ENCODE data around the gene UGT8.
A peak's percentile ranks its signal among the peaks of the same experiment; 100 is the strongest.
"Not testable (repeated sequence)": the region's sequence is repeated elsewhere in the genome, so short reads cannot be mapped to it uniquely, and the experiment has no call there.

Gene UGT8

DNA sequence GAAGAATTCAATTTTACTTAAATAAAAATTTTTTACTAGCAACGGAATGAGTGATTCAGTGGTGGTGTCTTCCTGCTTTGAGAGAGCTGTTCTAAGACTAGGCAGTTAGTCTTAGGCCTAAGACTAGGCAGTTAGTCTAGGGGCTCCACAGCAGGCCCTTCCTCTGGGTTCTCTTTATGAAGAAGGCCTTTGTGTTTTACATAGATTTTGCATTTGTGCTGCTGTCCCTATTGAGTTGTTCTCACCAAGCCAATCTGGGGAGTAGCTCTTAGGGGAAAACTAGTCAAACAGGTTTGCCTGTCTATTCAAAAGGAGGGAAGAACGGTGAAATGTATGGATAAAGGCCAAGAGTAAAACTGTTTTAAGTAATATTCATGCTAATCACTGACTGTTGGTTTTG is 7.6 kb downstream of the UGT8 start:
- no peak for DNase-seq

DNA sequence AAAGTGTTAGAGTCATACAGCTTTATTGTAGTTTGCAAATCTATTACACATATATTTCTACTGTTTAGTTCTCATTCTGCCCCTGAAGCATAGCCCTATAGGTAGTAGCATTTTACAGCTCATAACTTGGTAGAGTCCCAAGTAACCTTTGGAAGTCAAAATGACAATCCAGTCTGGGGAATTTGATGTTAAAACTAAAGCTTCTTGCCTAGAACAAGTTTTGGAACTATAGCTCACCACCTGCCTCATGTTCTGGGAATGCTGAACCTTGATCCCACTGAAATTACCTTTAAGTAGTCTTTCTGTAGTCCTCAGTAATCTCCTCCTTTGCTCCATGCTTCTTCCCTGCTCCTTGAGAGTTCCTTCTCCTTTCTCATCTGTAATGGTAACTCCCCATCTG is 8.4 kb downstream of the UGT8 start:
- DNase-seq = no peak

DNA sequence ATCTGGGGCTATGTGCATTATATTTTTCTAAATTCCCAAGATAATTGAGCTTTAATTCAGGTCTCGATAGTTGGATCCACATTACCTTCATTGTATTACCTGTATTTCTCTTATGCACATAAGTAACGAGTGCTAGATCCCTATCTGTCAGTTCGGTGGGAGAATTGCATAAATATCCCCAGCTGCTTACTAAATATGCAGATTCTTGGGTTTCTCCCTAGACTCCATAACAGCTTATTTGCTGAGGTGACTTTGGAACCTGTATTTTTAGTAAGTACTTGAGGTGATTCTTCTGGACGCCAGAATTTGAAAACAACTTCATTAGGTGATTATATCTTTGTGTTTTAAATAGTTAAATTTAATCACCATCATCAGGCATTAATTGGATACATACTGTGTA is 15.0 kb downstream of the UGT8 start:
- no peak for DNase-seq

DNA sequence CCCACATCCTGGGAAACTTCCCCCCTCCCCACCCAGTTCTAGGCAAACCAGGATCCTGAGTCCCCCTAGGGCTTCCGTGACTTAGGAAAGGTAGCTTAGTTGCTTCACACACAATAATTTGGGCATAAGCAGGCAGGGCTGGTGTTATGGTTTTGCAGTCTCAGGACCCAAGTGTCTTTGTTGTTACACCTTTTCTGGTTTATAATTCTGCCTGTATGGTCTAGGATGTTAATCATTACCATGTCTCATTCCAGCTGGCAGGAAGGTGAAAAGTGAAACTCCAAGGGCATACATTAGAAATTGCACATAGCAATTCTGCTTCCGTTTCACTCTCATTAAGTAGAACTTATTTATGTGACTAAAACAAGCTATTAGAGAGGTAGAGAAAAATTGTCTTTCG is 16.8 kb downstream of the UGT8 start:
- no peak for DNase-seq

DNA sequence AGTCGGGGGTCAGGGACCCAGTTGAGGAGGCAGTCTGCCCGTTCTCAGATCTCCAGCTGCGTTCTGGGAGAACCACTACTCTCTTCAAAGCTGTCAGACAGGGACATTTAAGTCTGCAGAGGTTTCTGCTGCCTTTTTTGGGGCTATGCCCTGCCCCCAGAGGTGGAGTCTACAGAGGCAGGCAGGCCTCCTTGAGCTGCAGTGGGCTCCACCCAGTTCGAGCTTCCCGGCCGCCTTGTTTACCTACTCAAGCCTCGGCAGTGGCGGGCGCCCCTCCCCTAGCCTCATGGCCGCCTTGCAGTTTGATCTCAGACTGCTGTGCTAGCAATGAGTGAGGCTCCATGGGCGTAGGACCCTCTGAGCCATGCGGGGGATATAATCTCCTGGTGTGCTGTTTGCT is 17.4 kb downstream of the UGT8 start:
- DNase-seq = not testable (repeated sequence)

DNA sequence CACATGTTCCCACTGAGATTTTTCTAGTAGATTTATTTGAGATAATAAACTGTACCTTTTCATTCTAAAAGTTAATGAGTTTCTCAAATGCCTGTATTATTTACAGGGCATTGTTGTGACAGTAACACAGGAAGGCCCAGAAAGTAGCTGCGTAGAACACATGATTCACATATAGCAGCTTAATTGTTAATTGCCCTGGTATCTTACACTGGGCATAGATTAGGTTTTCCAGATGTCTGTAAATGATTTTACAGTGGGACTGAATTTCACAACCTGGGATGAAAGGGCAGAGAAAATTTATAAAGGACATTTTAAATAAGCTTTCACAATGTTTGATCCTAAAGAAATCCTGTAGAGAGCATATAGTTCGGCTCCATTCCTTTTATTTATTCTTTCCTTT is 27.6 kb downstream of the UGT8 start:
- no peak for DNase-seq

DNA sequence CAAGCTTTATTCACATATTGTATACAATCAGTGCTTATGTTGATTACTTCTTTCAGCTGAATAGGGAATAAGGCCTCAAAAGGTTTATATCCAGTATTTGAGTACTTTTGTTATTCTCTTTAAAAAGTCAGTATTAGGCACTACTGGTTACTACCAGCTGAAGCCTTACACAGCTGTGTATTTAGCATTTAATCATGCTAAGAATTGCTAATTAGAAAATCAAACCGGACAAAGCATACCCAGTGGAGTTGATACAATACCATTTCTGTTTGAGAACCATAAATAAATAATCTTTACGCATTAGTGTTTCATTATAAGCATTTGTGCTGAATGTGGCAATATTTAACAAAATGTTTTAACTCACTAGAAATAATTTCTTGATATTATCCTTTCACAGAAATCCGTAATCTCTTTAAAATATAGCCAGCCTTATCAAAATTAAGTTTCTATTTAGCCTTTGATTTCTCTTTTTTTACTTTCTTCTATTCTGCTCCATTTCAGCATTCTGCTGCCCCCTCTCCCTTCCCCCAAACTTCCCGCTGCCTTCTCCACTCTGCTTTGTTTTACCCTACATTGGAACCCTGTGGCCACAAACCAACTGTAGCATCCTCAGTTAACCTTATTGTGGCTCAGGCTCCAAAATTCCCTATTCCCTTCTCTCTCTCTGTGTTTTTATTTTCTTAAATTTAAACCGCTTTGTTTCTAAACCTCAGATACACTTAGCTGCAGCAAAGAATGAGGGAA is 37.8 kb downstream of the UGT8 start:
- DNase-seq = no peak

DNA sequence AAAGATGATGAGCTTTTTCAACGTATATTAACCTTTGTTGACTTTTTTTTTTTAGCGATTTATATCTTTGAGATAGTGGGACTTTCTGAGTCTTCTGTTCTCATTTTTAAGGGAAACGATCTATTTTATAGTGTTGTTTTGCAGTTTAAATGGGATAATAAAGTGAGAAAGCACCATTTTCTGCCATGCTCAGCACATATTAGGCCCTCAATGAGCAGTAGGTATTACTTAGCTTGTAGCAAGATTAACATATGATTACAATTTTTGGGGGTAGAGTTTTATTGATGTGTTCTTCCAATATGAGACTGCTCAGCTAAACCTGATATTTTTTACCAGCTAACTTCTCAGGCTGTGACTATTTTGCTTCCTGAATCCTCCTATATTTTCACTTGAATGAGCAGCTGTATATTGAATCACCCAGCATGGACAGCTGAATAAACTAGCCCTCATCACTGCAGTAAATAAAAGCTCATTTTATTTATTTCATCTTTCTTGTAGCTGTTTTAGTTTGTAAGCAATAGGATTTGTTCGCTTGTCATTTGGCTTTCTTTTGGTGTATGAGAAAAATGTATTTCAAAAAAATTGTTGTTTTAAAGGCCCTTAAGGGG is 43.7 kb downstream of the UGT8 start:
- DNase-seq = no peak

DNA sequence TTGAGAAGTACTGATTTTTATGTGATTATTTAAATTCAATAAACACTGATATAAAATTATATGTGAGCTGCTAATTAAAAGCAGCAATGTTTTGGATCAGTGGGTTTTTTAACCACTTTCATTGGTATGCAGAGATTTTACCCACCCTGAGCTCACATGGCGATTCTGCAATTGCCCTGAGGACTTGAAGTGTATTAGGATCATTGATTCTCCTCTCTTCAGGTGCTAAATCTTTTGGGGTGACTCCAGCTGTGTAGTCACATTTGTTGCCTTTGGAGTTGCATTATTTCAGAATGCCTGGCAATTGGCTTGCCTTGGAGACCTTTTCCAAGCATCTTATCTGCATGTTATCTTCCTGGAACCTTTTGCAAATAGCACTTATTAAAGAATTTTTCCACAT is 51.3 kb downstream of the UGT8 start:
- DNase-seq = no peak

DNA sequence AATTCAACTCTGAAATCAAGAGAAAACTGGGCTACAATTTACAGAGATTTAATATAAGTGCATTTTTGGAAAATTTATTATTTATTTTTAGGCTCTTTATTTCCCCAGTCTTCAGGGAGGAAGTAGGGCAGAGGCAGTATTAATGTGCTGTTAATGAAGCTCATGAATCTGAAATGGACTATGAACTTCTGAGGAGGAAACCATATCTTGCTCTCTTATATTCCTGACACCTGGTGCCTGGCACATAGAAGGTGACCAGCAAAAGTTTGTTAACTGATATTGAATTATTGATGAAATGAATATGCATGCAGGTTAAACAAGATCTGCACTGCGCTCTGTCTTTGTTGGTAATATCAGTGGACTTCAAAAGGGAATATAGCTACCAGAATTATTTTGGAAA is 55.1 kb downstream of the UGT8 start:
- no peak for DNase-seq

DNA sequence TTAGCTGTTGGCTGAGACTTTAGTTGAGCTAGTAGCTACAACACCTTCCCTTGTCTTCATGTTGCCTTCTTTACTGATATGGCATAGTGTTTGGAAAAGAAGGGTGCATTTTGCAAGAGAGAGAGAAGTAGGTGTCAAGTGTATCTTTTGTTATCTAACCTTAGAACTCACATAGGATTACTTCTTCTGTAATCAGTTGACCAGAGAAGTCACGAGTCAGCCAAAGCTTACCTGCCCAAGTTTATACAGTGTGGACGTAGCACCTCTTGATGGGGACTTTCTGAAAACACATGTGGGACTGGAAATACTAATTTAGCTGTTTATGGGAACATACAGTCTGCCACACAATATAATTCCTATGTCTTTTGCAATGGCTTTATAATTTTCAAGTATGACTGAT is 56.0 kb downstream of the UGT8 start:
- DNase-seq = no peak

DNA sequence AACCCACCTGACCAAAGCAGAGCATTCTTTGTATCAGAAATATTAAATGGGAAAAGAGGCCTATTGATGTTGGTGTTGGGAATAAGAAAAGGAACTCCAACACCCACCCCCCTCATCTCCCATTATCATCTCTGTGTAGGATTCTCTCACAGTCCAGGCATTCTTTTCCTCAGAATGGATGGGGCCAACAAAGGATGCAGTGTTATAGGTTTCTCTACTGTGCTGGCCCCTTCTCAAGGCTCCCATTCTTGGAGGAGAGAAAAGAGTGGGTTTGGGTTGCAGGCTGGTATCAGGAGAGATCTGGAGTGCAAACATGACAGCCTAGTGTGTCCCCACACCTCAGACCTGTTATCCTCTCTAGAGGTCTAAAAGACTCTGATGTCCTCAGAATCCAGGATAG is 59.6 kb downstream of the UGT8 start:
- DNase-seq = no peak

DNA sequence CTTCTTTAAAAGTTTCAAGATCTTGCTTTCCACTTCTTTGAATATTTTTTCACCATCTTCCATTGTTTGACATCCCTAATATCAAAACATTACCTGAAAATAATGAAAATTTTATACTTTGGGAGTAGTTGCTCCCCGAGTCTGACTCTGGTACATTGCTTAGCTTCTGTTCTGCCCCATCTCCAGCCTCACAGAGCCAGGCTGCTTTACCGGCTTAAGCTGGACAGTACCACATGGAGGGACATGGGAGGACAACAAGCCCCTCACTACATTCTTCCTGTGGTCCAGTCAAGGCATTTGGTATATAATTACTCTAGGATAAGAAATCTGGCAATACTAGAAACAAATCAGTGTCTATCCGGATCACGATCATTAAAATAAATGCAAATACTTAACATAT is 60.2 kb downstream of the UGT8 start:
- DNase-seq = no peak

DNA sequence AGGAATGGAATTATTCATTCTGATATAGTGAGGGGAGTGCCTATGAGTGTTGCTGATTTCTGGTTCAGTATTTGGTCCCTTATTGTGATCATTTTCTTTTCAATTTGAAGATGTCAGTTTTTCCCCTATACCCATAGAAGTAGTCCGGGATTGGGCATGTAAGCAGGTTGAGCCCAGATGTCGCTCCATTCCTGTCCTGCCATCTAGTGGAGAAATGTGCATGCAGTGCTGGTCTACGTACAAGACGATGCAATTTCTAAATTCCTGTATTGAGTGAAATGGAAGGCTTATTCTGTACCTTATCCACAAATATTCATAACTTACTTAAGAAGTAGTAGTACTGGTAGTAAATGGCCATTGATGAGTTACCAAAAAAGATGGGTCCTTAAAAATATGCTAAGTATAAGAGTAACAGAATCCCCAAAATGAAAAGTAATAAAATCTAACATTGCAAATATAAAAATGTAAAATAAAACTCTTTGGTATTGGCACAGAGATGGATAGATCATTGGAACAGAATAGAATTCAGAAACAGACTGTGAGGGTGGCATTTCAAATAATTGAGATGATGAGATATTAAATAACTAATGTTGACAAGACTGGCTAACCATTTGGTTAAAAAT is 60.9 kb downstream of the UGT8 start:
- DNase-seq = peak; percentile 62

DNA sequence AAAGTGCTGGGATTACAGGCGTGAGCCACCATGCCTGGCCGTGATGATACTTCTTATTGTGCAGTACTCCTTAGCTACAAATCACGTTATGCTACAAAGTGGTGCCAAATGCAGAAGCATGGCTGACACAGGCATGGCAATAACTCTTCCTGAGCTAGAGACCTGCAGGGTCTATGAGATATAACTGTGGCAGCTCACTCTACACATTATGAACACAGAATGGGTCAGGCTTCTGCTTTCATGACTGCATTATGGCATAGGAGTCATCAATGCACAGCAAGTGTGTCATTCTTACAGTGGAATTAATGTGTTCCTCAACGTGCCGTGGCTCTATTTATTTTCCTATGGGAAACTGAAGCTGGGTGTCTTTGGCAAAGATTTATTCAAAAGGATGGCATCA is 64.5 kb downstream of the UGT8 start:
- no peak for DNase-seq

DNA sequence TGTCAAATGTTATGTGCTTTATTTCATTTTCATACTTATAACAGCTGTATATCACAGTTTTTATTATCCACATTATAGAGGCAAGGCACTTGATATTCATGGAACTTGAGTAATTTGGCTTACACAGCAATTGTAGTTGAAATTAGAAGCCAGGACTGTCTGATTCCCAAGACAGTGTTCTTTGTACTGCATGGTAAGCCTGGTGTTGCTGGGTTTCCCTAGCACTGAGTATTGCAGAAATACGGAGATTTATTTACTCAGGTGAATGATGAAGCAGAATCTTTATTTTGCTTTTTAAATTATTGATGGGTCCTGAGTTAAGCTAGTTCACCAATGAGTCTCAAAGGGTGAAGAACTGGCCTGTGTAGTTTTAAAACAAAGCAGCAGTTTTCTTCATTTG is 70.0 kb downstream of the UGT8 start:
- no peak for DNase-seq

DNA sequence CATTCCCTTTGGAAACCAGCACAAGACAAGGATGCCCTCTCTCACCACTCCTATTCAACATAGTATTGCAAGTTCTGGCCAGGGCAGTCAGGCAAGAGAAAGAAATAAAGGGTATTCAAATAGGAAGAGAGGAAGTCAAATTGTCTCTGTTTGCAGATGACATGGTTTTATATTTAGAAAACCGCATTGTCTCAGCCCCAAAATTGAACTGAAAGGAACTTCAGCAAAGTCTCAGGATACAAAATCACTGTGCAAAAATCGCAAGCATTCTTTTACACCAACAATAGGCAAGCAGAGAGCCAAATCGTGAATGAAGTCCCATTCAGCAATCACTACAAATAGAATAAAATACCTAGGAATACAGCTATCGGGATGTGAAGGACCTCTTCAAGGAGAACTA is 72.1 kb downstream of the UGT8 start:
- not testable (repeated sequence) for DNase-seq

DNA sequence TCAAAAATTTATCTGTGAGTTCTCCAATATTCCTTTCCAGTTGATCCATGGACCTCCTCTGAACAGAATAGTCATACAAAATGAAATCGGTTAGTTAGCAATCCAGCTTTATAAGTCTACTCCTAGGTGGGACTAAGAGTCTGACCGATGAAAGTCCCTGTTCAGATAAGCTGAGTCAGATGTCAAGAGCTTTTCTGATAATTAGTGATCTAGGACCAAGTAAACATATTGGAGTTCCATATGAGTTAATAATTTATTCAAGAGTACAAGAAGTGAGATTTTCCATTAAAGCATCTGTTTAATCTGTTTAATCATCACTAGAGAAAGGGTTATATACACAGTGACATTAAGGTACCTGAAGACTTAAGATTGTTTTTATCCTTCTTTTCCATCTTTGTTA is 74.7 kb downstream of the UGT8 start:
- DNase-seq = no peak

DNA sequence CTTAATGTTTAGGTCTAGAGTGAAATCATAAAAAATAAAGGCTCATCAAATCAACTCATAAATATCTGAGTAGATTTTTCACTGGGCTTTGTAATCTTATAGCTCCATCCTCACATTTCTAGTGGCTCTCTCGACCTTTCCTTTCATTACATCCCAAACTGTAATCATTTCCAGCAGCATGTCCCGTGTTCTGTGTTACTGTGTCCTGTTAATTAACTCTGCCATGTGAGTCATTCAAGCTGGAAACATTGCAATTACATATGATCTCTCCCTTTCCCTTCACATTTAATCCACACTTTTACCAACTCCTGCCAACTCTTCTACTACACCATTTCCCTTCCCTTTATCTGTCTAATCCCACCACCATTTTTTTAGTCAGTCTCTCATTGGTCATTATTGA is 75.5 kb downstream of the UGT8 start:
- DNase-seq = no peak

DNA sequence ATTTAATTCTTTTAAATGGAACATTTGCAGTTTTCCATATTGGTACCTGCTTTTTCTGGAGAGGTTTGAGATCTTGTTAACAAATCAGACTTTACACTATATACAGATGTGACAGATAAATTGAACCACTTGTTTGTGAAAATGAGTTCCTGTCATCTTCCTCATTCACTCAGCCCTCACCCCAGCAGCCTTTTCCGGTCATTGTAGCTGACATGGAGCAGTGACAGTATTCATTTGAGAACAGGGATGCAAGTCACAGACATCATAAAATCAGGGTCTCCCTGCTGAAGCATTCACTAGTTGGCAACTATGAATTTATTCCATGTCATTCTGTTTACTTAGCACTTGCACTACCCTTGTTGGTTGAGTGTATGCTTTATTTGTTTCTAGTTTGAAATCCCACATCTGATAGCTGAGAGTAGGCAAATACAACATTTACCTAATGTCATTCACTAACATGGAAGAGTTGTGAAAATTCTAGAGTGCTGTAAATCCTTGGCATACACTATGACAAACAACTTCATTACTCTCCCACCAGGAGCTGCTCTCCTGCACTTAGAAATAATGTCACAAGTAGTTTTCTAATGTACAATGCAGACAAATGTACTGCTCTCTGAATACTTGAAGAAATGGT is 78.9 kb downstream of the UGT8 start:
- no peak for DNase-seq

DNA sequence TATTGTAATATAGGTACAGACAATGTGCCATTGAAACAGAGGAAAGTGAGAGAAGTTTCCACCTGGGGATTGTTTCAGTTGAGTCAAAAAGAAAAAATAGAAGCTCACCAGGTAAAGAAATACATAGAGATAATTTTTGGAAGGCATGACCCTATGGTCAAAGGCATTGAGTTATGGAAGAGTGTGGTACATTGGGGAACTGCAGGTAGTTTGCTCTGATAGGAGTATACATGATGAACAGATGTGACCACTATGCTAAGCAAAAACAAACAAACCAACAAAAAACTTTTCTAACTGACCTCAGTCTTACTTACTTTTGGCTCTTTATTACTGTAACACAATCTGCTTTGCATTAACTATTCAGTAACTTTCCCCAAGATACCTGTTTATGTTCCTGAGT is 85.9 kb downstream of the UGT8 start:
- no peak for DNase-seq

DNA sequence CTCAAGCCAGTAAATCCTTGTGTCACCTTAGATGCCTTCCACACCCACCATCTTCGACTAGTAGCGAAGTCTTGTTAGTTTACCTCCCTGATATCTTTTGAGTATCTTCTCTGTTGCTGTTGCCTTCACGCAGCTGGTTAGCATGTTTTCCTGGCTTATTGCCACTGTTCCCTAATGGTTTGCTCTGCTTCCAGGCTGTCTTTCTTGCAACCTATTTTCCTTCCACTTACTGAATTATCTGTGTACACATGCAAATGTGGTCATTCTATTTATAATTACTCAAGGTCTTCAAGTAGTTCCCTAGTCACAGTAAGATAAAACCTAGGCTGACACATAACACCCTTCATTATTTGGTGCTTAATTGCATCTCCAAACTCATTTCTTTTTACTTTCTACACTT is 89.5 kb downstream of the UGT8 start:
- DNase-seq = peak; percentile 7

DNA sequence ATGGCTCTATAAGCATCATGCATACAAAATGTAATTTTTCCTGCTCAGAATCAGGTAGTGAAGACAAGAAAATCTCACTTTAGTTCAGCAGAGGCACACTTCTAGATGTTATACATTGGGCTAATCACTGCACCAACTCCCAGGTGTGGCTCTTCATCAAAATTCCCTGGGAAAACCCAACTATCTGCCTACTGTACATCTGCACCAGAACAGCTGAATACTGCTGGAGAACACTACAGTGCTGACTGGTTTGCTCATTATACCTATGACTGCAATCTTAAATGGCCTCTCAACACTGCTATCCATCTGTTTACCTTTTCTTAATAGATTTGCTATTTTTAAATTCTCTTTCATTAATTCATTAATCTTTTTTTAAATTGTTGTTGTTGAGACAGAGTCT is 92.0 kb downstream of the UGT8 start:
- DNase-seq = no peak

DNA sequence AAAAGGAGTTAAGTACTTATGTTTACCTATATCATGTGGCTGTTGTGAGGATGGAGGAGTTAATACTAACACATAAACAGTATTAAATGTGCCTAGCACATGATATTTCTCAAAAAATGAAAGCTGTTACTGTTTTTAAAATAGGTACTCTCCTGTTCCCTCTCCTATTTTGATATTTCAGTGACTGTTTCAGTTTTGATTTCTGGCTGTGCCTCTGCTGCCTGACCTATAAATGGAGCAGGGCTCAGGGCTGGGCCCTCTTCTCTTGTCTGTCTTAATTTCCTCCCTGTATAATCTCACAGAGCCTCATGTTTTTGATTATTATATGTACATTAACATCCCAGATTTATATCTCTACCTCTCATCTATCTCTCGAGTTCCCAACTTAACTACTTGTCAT is 93.3 kb downstream of the UGT8 start:
- no peak for DNase-seq
